Ishikawa (cell line): ENCODE data around the gene BDKRB2.

Source experiments
- CEBPB ChIP-seq: IDR thresholded peaks from 2 replicates; pipeline ENCODE4 v1.6.1; 2012
- CREB1 ChIP-seq: IDR thresholded peaks from 2 replicates; pipeline ENCODE4 v1.6.1; 2012; ENCODE audit warnings: low read depth
- EGR1 ChIP-seq: IDR thresholded peaks from 2 replicates; pipeline ENCODE4 v1.6.1; 2012
- EP300 ChIP-seq: IDR thresholded peaks from 2 replicates; pipeline ENCODE4 v1.6.1; 2012; ENCODE audit warnings: borderline replicate concordance
- FOXM1 ChIP-seq: IDR thresholded peaks from 2 replicates; pipeline ENCODE4 v1.6.1; 2012; ENCODE audit warnings: low read depth, borderline replicate concordance
- MAX ChIP-seq: IDR thresholded peaks from 2 replicates; pipeline ENCODE4 v1.6.1; 2012
- NFIC ChIP-seq: IDR thresholded peaks from 2 replicates; pipeline ENCODE4 v1.6.1; 2012
- RAD21 ChIP-seq: IDR thresholded peaks from 2 replicates; pipeline ENCODE4 v1.6.1; 2012; ENCODE audit warnings: low read depth
- REST ChIP-seq: IDR thresholded peaks from 2 replicates; pipeline ENCODE4 v1.6.1; 2012; ENCODE audit warnings: low read depth, mild to moderate bottlenecking
- TAF1 ChIP-seq: IDR thresholded peaks from 2 replicates; pipeline ENCODE4 v1.6.1; 2012; ENCODE audit warnings: low read depth, mild to moderate bottlenecking
- TCF12 ChIP-seq: IDR thresholded peaks from 2 replicates; pipeline ENCODE4 v1.6.1; 2012; ENCODE audit warnings: low read depth
- TEAD4 ChIP-seq: IDR thresholded peaks from 2 replicates; pipeline ENCODE4 v1.6.1; 2012
- USF1 ChIP-seq: IDR thresholded peaks from 2 replicates; pipeline ENCODE4 v1.6.1; 2012
- YY1 ChIP-seq: IDR thresholded peaks from 2 replicates; pipeline ENCODE4 v1.6.1; 2012; ENCODE audit warnings: low read depth
- ZBTB7A ChIP-seq: IDR thresholded peaks from 2 replicates; pipeline ENCODE4 v1.6.1; 2012; ENCODE audit warnings: low read depth

BDKRB2 gene

GRCh38 chr14:96235426-96235825, 30.8 kb downstream of the BDKRB2 start:
- TF ChIP-seq TCF12 (no peak), USF1 (no peak), YY1 (no peak), CEBPB (no peak), CREB1 (no peak), TAF1 (no peak), ZBTB7A (no peak), REST (no peak), MAX (no peak)

GRCh38 chr14:96237641-96238040, 33.0 kb downstream of the BDKRB2 start:
- TF ChIP-seq RAD21 = no peak
- TF ChIP-seq USF1 = no peak
- TF ChIP-seq CEBPB = no peak
- no peak for TF ChIP-seq REST
- no peak for TF ChIP-seq EP300
- no peak for TF ChIP-seq FOXM1

GRCh38 chr14:96238676-96239265, 34.1 kb downstream of the BDKRB2 start:
- no peak for TF ChIP-seq FOXM1
- no peak for TF ChIP-seq ZBTB7A
- no peak for TF ChIP-seq YY1
- no peak for TF ChIP-seq RAD21
- no peak for TF ChIP-seq CREB1
- no peak for TF ChIP-seq NFIC
- no peak for TF ChIP-seq TAF1

- TF ChIP-seq CREB1 (no peak), USF1 (no peak), CEBPB (no peak)
Measured at GRCh38 chr14:96239711-96240141, 35.1 kb downstream of the BDKRB2 start.

GRCh38 chr14:96240641-96241040, 36.0 kb downstream of the BDKRB2 start:
- no peak for TF ChIP-seq FOXM1
- no peak for TF ChIP-seq EP300
- no peak for TF ChIP-seq TCF12
- TF ChIP-seq NFIC = no peak
- no peak for TF ChIP-seq USF1
- TF ChIP-seq YY1 = no peak
- no peak for TF ChIP-seq MAX
- TF ChIP-seq CREB1 = no peak
- no peak for TF ChIP-seq REST
- no peak for TF ChIP-seq CEBPB
- TF ChIP-seq TEAD4 = no peak
- TF ChIP-seq ZBTB7A = no peak
- no peak for TF ChIP-seq EGR1
- no peak for TF ChIP-seq RAD21
- no peak for TF ChIP-seq TAF1
